ENCODE measurements around the gene HEMGN.
A peak's percentile ranks its signal among the peaks of the same experiment; 100 is the strongest.
"Not testable (repeated sequence)": the region's sequence is repeated elsewhere in the genome, so short reads cannot be mapped to it uniquely, and the experiment has no call there.

Gene HEMGN

GRCh38 chr9:97938081-97938644 is at the start of gene HEMGN:
TSS of gene HEMGN (minus strand) at chr9:97938172. CDS start at chr9:97938136, 36 bp downstream.
- peak in 1 of 2 experiments; percentile 6 for DNase-seq

- no peak for DNase-seq
Measured at GRCh38 chr9:97987487-97987886, 49.5 kb upstream of the HEMGN start.

- peak; percentile 45 to 47 for DNase-seq
Measured at GRCh38 chr9:97985058-97985861, 47.3 kb upstream of the HEMGN start.

- DNase-seq, result peak; percentile 74 to 83
Measured at GRCh38 chr9:97984188-97985057, 46.5 kb upstream of the HEMGN start.

- peak; percentile 54 for DNase-seq
Measured at GRCh38 chr9:97983589-97984187, 45.7 kb upstream of the HEMGN start.

- DNase-seq, result peak; percentile 96 to 97
Measured at GRCh38 chr9:97982683-97983588, 45.0 kb upstream of the HEMGN start, which contains the start of gene ANP32B. TSS of gene ANP32B (plus strand) at chr9:97983341. CDS start at chr9:97983556, 215 bp downstream.

- DNase-seq, result no peak
Measured at GRCh38 chr9:97981846-97982682, 44.1 kb upstream of the HEMGN start.

- no peak for DNase-seq
Measured at GRCh38 chr9:97980918-97981845, 43.2 kb upstream of the HEMGN start.

GRCh38 chr9:97980479-97980803 is 42.5 kb upstream of the HEMGN start:
- DNase-seq, result no peak

GRCh38 chr9:97979788-97980478 is 42.0 kb upstream of the HEMGN start:
- no peak for DNase-seq

GRCh38 chr9:97978371-97979130 is 40.6 kb upstream of the HEMGN start:
- no peak for DNase-seq

GRCh38 chr9:97976633-97977032 is 38.7 kb upstream of the HEMGN start:
- DNase-seq, result not testable (repeated sequence)

- DNase-seq, result no peak
Measured at GRCh38 chr9:97975376-97975775, 37.4 kb upstream of the HEMGN start.

- no peak for DNase-seq
Measured at GRCh38 chr9:97972753-97973152, 34.8 kb upstream of the HEMGN start.

- no peak for DNase-seq
Measured at GRCh38 chr9:97970165-97970564, 32.2 kb upstream of the HEMGN start.

- DNase-seq, result no peak
Measured at GRCh38 chr9:97969014-97969413, 31.0 kb upstream of the HEMGN start.

GRCh38 chr9:97966493-97966892 is 28.5 kb upstream of the HEMGN start:
- no peak for DNase-seq

GRCh38 chr9:97964901-97965300 is 26.9 kb upstream of the HEMGN start:
- DNase-seq, result no peak

Measured in activated CD4-positive, alpha-beta T cell treated with anti-CD3 and anti-CD28 coated beads, Interleukin-2, amount 50 U/mL, for 4 hours (primary cell).